Endothelial cell of umbilical vein (primary cell): ENCODE data around the gene TNRC6C. TPM values are rescaled to one million over a fixed set of nuclear protein-coding genes. Genes with fewer than 3 reads are reported as not detected.
A peak's percentile ranks its signal among the peaks of the same experiment; 100 is the strongest.

Source experiments
- BruUV-seq: library from RNA; stranded (reverse); fragments of 400-500 nt; replicated peaks from 2 replicates; lab custom pipeline; 2021; lab: Mats Ljungman, UMichigan
- CTCF ChIA-PET: fragments of 300-600, 350-600 bp; sonication (Branson Sonifier 250); formaldehyde crosslinking; loops from one replicate; lab custom pipeline; 2021; ENCODE audit warnings: antibody characterized with exemption, inconsistent platforms; lab: Charles Lee
- POLR2A ChIA-PET: fragments of 300-600, 350-600 bp; sonication (Branson Sonifier 250); formaldehyde crosslinking; loops from one replicate; lab custom pipeline; 2021; ENCODE audit warnings: antibody characterized with exemption, inconsistent platforms; lab: Charles Lee
- DNase-seq: peaks from one replicate; pipeline ENCODE4 v3.0.0-alpha.2; 2011; ENCODE audit warnings: low read depth, low spot score
- FAIRE-seq: peaks from 2 replicates; lab custom pipeline; 2011; peaks lifted over from hg19 to GRCh38; lab: Jason Lieb, UNC
- H2AFZ ChIP-seq: 2 replicates; pipeline ENCODE4 v1.6.0; 2012; ENCODE audit warnings: low read depth, low read length, control low read depth, inconsistent platforms
- H3K27ac ChIP-seq: 2 replicates; pipeline ENCODE4 v1.5.1; 2011; ENCODE audit warnings: low read depth, mild to moderate bottlenecking, control low read depth, low read length, moderate library complexity; ENCODE audit not compliant: insufficient read depth
- H3K27me3 ChIP-seq, 2 experiments: 2 replicates each; pipeline versions ENCODE4 v1.6.0 to v1.6.1; 2011; ENCODE audit warnings: low read length in 2 of 2, mixed read lengths in 1 of 2; ENCODE audit not compliant: control insufficient read depth in 2 of 2, insufficient read depth in 2 of 2
- H3K36me3 ChIP-seq, 2 experiments: 2 replicates in 1 of 2; 3 replicates in 1 of 2; pipeline ENCODE4 v1.5.1; 2011; ENCODE audit warnings: low read length in 2 of 2, mild to moderate bottlenecking in 1 of 2, moderate library complexity in 1 of 2; ENCODE audit not compliant: control insufficient read depth in 2 of 2, insufficient read depth in 2 of 2; ENCODE audit errors: extremely low read depth in 1 of 2
- H3K4me1 ChIP-seq: 3 replicates; pipeline ENCODE4 v1.5.1; 2011; ENCODE audit warnings: mild to moderate bottlenecking, low read length; ENCODE audit not compliant: control insufficient read depth, insufficient read depth; ENCODE audit errors: extremely low read depth
- H3K4me2 ChIP-seq: 2 replicates; pipeline ENCODE4 v1.6.1; 2011; ENCODE audit warnings: low read length, control low read depth, mixed read lengths; ENCODE audit not compliant: insufficient read depth
- H3K4me3 ChIP-seq, 3 experiments: fragments of 200-600 bp in 1 of 3; sonication (generic), shearing (Covaris generic) in 1 of 3; replicated peaks in 1 of 3; 2 replicates each; pipeline ENCODE4 v1.5.1; 2011 to 2016; ENCODE audit warnings: control low read depth in 3 of 3, low read length in 3 of 3, mild to moderate bottlenecking in 2 of 3, inconsistent platforms in 1 of 3, low read depth in 1 of 3, moderate library complexity in 1 of 3; ENCODE audit not compliant: insufficient read depth in 1 of 3
- H3K79me2 ChIP-seq: 2 replicates; pipeline ENCODE4 v1.6.0; 2012; ENCODE audit warnings: low read length, inconsistent platforms; ENCODE audit not compliant: control insufficient read depth, insufficient read depth
- H3K9ac ChIP-seq: replicated peaks from 2 replicates; pipeline ENCODE3; 2011; ENCODE audit warnings: low read length, control low read depth; ENCODE audit not compliant: insufficient read depth; ENCODE audit errors: extremely low read depth
- H3K9me1 ChIP-seq: replicated peaks from 3 replicates; pipeline ENCODE4 v1.6.0; 2011; ENCODE audit warnings: mild to moderate bottlenecking, low read length; ENCODE audit not compliant: control insufficient read depth, insufficient read depth; ENCODE audit errors: extremely low read depth
- H3K9me3 ChIP-seq: replicated peaks from 2 replicates; pipeline ENCODE4 v1.5.1; 2012; ENCODE audit warnings: low read length, inconsistent platforms; ENCODE audit not compliant: control insufficient read depth, insufficient read depth
- H4K20me1 ChIP-seq: replicated peaks from 2 replicates; pipeline ENCODE3; 2011; ENCODE audit warnings: mild to moderate bottlenecking, low read length; ENCODE audit not compliant: control insufficient read depth, insufficient read depth; ENCODE audit errors: extremely low read depth
- CTCF ChIP-seq, 2 donors: IDR thresholded peaks; 1 replicate in 1 of 2; 2 replicates in 1 of 2; pipeline ENCODE4 v1.5.1; 2011; ENCODE audit warnings: low read length in 2 of 2, mild to moderate bottlenecking in 2 of 2, moderate library complexity in 2 of 2, control low read depth in 1 of 2, inconsistent platforms in 1 of 2, low read depth in 1 of 2; ENCODE audit not compliant: insufficient read depth in 1 of 2; ENCODE audit errors: extremely low read depth in 1 of 2
- MAX ChIP-seq: IDR thresholded peaks from 2 replicates; pipeline ENCODE4 v1.6.1; 2011; ENCODE audit not compliant: insufficient read depth, insufficient read length
- POLR2AphosphoS5 ChIP-seq: IDR thresholded peaks from 2 replicates; pipeline ENCODE4 v1.6.1; 2012; ENCODE audit warnings: low read depth, mild to moderate bottlenecking, control low read depth, low read length, moderate library complexity; ENCODE audit not compliant: insufficient read depth
- dilution Hi-C: fragments of 300-500 bp; cut with MboI; formaldehyde crosslinking; loops from one replicate; pipeline ENCODE4 v1.15.0; 2019; ENCODE audit warnings: low sequenced_read_pairs; ENCODE audit not compliant: extremely low pct_ligation_motif_present
- intact Hi-C: fragments of 100-400 bp; cut with micrococcal nuclease; formaldehyde crosslinking; loops from one replicate; pipeline ENCODE4 v1.10.0; 2022
- polyA plus RNA-seq, 4 experiments: library from polyadenylated mRNA; depleted of rRNA in 3 of 4; stranded (reverse) in 3 of 4; unstranded in 1 of 4; fragments of >200 nt; gene quantifications; 2 replicates each; pipeline versions ENCODE4 v1.2.1 to v1.2.3, GENCODE V29; 2011 to 2012; ENCODE audit warnings: missing spikeins in 1 of 4
- total RNA-seq: library from RNA; stranded (reverse); gene quantifications from 2 replicates; pipeline ENCODE4 v1.2.3, GENCODE V29; 2021

TNRC6C gene
- total and polyA plus RNA-seq, 2 donors (not counting 3 experiments of a cell fraction or from before 2014, with no cell fraction given): 2.1 to 17.5 TPM

GRCh38 chr17:78130090-78130436 is 171.6 kb downstream of the TNRC6C start:
- TF ChIP-seq CTCF (IDR thresholded peaks at IDR 0.05; ENCODE audit: extremely low read depth in 1 of 2, insufficient read depth in 1 of 2, low read depth in 1 of 2, low read length in 2 of 2): no peak
- H3K4me1 ChIP-seq: peaks cover 26% of the 10 kb centered on the region
- H3K27me3 ChIP-seq: no peaks in the 10 kb centered on the region
- dilution Hi-C loops: no loop called here
- H3K4me3 ChIP-seq: no peak overlapping the region
- no peaks in the 10 kb centered on the region for H3K9me1 ChIP-seq
- BruUV-seq: no TSS peak
- FAIRE-seq: peak; percentile 24
- H3K9me3 ChIP-seq: no peaks in the 10 kb centered on the region
- H3K9ac ChIP-seq: no peak overlapping the region
- no peak overlapping the region for H2AFZ ChIP-seq
- H3K4me2 ChIP-seq: no peak overlapping the region
- H3K79me2 ChIP-seq: no peaks in the 10 kb centered on the region
- peaks cover 0 to 1% of the 10 kb centered on the region in 2 experiments for H3K36me3 ChIP-seq
- ChIA-PET CTCF (interaction anchor here (0.8 kb wide), 1 partner anchor 12 kb away, joined by 3 read pairs; no protein-coding TSS in a partner anchor), POLR2A (no interaction called here)
- H4K20me1 ChIP-seq: no peaks in the 10 kb centered on the region
- DNase-seq: no peak
- intact Hi-C loops: loop anchor here (5.0 kb wide), 1 partner anchor 37 kb away; the partner anchor contains the start of gene SYNGR2
- no peak overlapping the region for H3K27ac ChIP-seq

- Histone ChIP-seq H3K36me3 (no peaks in the 10 kb centered on the region), H3K9me1 (no peaks in the 10 kb centered on the region), H3K4me2 (no peak within 1 kb of the TSS), H3K4me3 (no peak within 1 kb of the TSS), H3K9me3 (no peaks in the 10 kb centered on the region), H3K27ac (no peak within 1 kb of the TSS), H3K4me1 (peaks cover 26% of the 10 kb centered on the region), H3K79me2 (no peaks in the 10 kb centered on the region), H3K27me3 (no peaks in the 10 kb centered on the region), H4K20me1 (no peaks in the 10 kb centered on the region), H3K9ac (no peak within 1 kb of the TSS), H2AFZ (no peak within 1 kb of the TSS)
- dilution Hi-C loops: no loop called here
- BruUV-seq: no TSS peak
- POLR2A ChIA-PET: no interaction called here
- TF ChIP-seq POLR2AphosphoS5 (peak; percentile 27), MAX (no peak)
- CTCF ChIA-PET: interaction anchor here (0.8 kb wide), 1 partner anchor 11 kb away, joined by 3 read pairs; no protein-coding TSS in a partner anchor
- DNase-seq (no peak), FAIRE-seq (peak; percentile 63)
- intact Hi-C loops: loop anchor here (5.0 kb wide), 1 partner anchor 37 kb away; the partner anchor contains the start of gene SYNGR2
Measured at GRCh38 chr17:78130437-78131101, 172.1 kb downstream of the TNRC6C start, which contains the start of gene TMC8. Gene TMC8 (plus strand): TSS chr17:78130771. CDS start chr17:78131589, 818 bp downstream.
